HAP-1 (cell line): ENCODE data around the gene HBD.
"Not testable (repeated sequence)": the region's sequence is repeated elsewhere in the genome, so short reads cannot be mapped to it uniquely, and the experiment has no call there.

Experiments used
- DNase-seq, 2 experiments: peaks; one replicate each; pipeline ENCODE4 v3.0.0-alpha.2; 2016 to 2020; ENCODE audit warnings: low spot score in 2 of 2
- H3K27me3 ChIP-seq: fragments of 250-450 bp; sonication (Bioruptor Pico); 2 replicates; pipeline ENCODE4 v1.5.1; 2020; ENCODE audit warnings: low read depth, mild to moderate bottlenecking, moderate library complexity
- H3K36me3 ChIP-seq: fragments of 250-450 bp; sonication (Bioruptor Pico); replicated peaks from 2 replicates; pipeline ENCODE4 v1.5.1; 2020; ENCODE audit warnings: mild to moderate bottlenecking
- H3K4me1 ChIP-seq: fragments of 250-450 bp; sonication (Bioruptor Pico); 2 replicates; pipeline ENCODE4 v1.5.1; 2020; ENCODE audit warnings: mild to moderate bottlenecking
- H3K4me3 ChIP-seq: fragments of 250-450 bp; sonication (Bioruptor Pico); 2 replicates; pipeline ENCODE4 v1.5.1; 2020; ENCODE audit warnings: mild to moderate bottlenecking, moderate library complexity
- H3K9me3 ChIP-seq: fragments of 250-450 bp; sonication (Bioruptor Pico); 2 replicates; pipeline ENCODE4 v1.5.1; 2020; ENCODE audit warnings: mild to moderate bottlenecking, moderate library complexity
- in situ Hi-C: fragments of 300-500 bp; cut with MboI; formaldehyde crosslinking; loops from 3 replicates; pipeline ENCODE4 v1.14.3; 2020; ENCODE audit warnings: low sequenced_read_pairs, inconsistent platforms, mixed read lengths

HBD gene

DNA sequence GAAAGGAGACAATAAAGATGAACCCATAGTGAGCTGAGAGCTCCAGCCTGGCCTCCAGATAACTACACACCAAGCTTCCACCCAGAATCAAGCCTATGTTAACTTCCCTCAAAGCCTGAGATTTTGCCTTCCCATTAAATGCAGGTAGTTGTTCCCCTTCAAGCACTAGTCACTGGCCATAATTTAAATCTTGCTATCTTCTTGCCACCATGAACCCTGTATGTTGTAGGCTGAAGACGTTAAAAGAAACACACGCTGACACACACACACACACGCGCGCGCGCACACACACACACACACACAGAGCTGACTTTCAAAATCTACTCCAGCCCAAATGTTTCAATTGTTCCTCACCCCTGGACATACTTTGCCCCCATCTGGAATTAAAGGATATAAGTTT, 14.2 kb upstream of the HBD start:
- H3K36me3 ChIP-seq, DNase-seq, H3K27me3 ChIP-seq, H3K4me1 ChIP-seq, H3K9me3 ChIP-seq, H3K4me3 ChIP-seq, in situ Hi-C loops: not testable (repeated sequence)

DNA sequence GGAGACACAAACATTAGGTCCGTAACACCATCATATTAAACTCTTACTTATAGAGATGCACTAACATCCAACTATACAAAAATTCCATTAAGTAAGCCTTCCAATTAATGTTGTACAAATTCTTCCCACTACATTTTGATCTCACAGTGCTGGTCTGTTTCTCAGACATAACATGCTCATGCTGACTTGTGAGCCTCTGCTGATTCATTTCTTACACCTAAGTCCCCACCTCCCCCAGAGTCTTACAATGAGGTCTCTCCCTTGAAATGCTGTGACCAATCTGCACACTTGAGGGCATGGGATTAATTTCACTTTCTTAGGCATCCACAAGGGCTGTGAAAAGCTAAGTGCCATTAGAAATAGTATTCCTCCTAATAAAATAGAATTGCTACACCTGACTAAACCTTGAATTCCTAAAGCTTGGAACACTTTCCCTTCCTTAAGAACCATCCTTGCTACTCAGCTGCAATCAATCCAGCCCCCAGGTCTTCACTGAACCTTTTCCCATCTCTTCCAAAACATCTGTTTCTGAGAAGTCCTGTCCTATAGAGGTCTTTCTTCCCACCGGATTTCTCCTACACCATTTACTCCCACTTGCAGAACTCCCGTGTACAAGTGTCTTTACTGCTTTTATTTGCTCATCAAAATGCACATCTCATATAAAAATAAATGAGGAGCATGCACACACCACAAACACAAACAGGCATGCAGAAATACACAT, 13.3 kb upstream of the HBD start:
- no peaks in the 10 kb centered on the region for H3K9me3 ChIP-seq
- H3K4me3 ChIP-seq: no peak overlapping the region
- DNase-seq: no peak
- H3K36me3 ChIP-seq: no peaks in the 10 kb centered on the region
- in situ Hi-C loops: no loop called here
- H3K27me3 ChIP-seq: no peaks in the 10 kb centered on the region
- H3K4me1 ChIP-seq: no peaks in the 10 kb centered on the region

DNA sequence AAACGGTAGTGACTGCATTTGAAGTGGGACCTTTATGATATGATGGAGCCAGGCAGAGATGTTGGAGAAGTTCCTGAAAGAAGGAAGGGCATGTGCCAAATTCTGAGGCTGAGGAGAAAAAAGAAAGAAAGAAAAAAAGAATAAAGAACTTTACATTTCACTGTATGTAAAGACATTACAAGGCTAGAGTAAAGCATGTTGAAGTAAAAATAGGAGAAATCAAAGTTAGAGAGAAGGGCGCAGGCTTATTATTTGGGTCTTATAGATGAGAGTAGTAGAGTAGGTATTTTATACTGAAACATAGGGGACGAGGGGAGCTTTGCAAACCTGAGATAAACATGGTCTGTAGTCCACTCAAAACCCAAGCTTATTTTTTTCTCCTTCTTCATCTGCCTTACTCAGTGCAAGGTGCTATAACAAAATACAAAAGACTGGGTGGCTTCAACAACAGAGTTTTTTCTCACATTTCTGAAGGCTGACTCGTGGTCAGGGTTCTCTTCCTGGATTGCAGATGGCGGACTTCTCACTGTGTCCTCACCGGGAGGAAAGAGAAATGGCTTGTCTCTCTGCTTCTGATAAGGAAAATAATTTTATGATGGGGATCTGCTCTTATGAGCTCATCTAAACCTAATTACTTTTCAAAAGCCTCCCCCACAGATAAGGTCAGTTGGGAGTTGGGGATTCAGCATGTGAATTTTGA, 12.6 kb upstream of the HBD start:
- H3K27me3 ChIP-seq: no peaks in the 10 kb centered on the region
- no peaks in the 10 kb centered on the region for H3K36me3 ChIP-seq
- H3K9me3 ChIP-seq: no peaks in the 10 kb centered on the region
- H3K4me3 ChIP-seq: no peak overlapping the region
- H3K4me1 ChIP-seq: no peaks in the 10 kb centered on the region
- no peak for DNase-seq
- in situ Hi-C loops: no loop called here

DNA sequence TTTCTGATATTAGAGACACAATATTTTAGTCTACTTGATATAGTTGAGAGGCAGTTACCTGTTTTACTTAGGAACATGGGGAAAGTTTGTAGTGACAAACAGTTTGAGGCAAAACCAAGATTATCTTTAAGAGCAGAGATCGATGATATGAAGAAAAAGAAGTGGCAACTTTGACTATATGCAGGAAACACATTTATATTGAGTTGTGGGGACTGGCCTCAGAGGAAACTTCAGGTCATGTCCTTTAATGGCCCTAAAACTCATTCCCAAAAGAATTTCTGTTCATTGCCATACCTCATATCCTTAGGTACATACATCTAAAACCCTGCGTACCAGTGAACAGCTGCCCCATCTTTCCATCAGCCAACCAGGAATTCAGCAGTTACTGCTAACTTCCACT, 10.9 kb upstream of the HBD start:
- no peak overlapping the region for H3K4me3 ChIP-seq
- H3K4me1 ChIP-seq: no peaks in the 10 kb centered on the region
- in situ Hi-C loops: no loop called here
- H3K27me3 ChIP-seq: no peaks in the 10 kb centered on the region
- no peak for DNase-seq
- H3K36me3 ChIP-seq: no peaks in the 10 kb centered on the region
- no peaks in the 10 kb centered on the region for H3K9me3 ChIP-seq

DNA sequence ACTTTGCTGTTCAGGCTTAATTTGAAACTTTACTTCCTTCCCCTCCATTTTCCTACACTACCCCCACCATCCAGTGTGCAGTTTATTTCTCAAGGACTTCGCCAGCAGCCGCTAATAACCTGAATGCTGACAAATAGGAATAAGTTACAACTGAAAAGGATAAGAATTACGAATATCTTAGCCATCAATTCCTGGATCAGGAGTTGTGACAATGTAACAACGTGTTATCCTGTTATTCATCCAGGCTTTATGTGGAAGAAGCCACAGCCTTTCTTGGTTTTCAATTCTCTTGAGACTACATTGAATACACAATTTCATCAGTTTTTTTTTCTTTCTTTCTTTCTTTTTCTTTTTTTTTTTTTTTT, 9.5 kb upstream of the HBD start:
- H3K9me3 ChIP-seq: no peaks in the 10 kb centered on the region
- no peak for DNase-seq
- H3K4me3 ChIP-seq: no peak overlapping the region
- H3K27me3 ChIP-seq: no peaks in the 10 kb centered on the region
- no peaks in the 10 kb centered on the region for H3K4me1 ChIP-seq
- in situ Hi-C loops: no loop called here
- no peaks in the 10 kb centered on the region for H3K36me3 ChIP-seq

DNA sequence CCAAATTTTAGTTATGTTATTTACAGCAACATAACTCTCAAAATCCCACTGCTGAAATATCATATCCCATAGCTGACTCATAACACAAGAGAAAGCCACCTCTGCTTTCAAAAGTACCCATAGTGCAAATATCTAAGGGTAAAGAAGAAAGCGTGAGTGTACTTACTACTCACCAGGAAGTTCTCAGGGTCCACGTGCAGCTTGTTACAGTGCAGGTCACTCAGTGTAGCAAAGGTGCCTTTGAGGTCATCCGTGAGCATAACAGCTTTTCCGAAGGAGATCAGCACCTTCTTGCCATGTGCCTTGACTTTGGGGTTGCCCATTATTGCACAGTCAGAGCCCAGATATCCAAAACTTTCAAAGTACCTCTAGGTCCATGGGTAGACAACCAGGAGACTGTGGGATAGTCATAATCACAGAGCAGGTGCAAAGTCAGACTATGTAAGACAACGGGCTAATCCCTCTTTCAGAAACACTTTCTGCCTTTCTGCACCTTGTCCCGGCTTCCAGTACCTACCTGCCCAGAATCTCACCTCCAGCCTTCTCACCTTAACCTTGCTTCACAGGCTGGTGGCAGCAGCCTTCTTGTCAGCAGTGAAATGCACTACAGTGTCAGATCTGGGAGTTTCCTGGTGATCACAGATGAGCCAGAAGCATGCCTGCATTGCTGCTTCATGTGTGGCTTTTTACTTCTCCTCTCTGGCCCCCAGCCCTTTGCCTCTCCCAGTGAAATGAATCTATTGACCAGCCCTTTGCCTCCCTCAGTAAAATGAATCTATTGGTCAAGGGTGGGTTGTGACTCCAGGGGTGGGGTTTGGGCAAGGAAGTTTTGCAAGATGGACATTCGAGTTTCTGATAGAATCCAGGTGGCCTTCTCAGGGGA, 8.9 kb upstream of the HBD start:
- in situ Hi-C loops: no loop called here
- no peak for DNase-seq
- Histone ChIP-seq H3K9me3 (no peaks in the 10 kb centered on the region), H3K36me3 (no peaks in the 10 kb centered on the region), H3K27me3 (no peaks in the 10 kb centered on the region), H3K4me1 (no peaks in the 10 kb centered on the region), H3K4me3 (no peak overlapping the region)

DNA sequence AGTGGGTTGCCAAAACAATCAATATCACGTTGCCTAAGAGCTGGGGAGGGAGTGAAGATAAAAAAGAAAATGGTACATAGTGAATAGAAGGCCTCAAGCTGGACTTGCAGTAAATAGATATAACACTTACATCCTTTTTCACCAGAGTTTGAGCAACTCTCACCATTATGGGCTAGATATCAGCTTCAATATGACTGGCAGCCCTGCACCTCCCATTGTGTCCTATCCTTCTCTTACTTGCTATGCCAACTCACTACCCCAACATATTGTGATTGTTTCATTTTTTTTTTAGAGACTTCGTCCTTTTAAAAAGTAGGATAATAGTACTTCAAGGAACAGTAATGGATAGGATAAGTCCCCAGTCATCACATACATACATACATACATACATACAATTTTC, 7.9 kb upstream of the HBD start:
- Histone ChIP-seq H3K4me3 (no peak overlapping the region), H3K27me3 (no peaks in the 10 kb centered on the region), H3K4me1 (no peaks in the 10 kb centered on the region), H3K9me3 (no peaks in the 10 kb centered on the region), H3K36me3 (no peaks in the 10 kb centered on the region)
- in situ Hi-C loops: no loop called here
- DNase-seq: no peak

DNA sequence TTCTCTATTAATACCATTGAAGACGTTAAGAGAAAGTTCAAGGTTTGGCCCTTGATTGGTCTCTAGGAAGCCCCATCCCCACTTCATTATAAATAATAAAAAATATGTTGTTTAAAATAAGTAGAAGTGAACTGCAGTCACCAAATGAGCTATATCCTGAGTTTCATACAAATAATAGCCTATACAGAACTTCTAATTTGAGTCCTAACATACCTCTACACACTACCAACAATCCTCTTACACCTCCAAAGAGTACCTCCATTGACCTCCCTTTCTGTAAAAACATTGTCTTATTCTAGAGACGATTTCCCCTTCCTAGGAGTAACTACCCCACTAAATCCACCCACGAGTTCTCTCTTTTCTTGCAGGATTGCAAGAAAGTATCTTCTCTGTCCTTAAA, 7.2 kb upstream of the HBD start:
- no peaks in the 10 kb centered on the region for H3K36me3 ChIP-seq
- H3K4me3 ChIP-seq: no peak overlapping the region
- H3K9me3 ChIP-seq: no peaks in the 10 kb centered on the region
- no peaks in the 10 kb centered on the region for H3K4me1 ChIP-seq
- no peaks in the 10 kb centered on the region for H3K27me3 ChIP-seq
- no peak for DNase-seq
- in situ Hi-C loops: no loop called here

DNA sequence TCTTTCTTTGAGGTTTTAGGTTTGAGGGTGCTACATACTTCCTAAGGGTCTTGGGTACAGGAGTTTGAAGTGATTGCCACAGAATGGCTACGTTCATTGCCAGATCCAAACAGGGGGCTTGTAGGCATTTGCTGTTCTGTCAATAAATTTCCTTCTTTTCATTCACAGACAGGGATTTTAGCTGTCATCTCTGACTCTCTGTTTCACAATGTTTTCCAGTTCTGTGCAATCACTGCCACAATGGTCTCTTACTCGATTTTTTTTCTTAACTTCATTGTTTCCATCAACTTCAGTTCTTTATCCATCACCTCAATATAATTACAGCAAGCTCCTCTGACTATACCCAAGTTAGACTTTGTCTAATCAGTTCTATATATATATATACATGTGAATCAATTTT, 6.2 kb upstream of the HBD start:
- H3K9me3 ChIP-seq: no peaks in the 10 kb centered on the region
- H3K4me1 ChIP-seq: no peaks in the 10 kb centered on the region
- no peaks in the 10 kb centered on the region for H3K36me3 ChIP-seq
- no peak overlapping the region for H3K4me3 ChIP-seq
- no peaks in the 10 kb centered on the region for H3K27me3 ChIP-seq
- no peak for DNase-seq
- in situ Hi-C loops: no loop called here

DNA sequence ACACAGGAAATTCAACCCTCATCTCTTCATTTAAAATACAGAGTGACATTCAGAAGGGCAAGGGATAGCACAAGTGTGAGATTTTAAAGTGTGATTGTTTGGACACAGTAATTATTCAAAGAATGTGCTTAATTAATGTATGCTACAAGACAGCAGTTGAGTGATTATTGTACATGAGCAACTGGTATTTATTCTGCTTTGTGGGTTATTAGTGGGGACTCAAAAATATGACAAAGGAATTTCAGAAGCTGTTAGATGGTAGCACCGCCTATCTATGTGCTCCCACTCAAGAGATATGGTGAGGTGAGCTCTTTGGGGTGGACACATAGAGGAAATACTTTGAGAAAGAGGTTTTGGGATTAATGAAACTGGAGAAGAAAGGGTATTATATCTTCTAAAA, 5.8 kb upstream of the HBD start:
- H3K9me3 ChIP-seq: no peaks in the 10 kb centered on the region
- H3K4me3 ChIP-seq: no peak overlapping the region
- H3K36me3 ChIP-seq: no peaks in the 10 kb centered on the region
- in situ Hi-C loops: no loop called here
- no peaks in the 10 kb centered on the region for H3K27me3 ChIP-seq
- H3K4me1 ChIP-seq: no peaks in the 10 kb centered on the region
- DNase-seq: no peak

DNA sequence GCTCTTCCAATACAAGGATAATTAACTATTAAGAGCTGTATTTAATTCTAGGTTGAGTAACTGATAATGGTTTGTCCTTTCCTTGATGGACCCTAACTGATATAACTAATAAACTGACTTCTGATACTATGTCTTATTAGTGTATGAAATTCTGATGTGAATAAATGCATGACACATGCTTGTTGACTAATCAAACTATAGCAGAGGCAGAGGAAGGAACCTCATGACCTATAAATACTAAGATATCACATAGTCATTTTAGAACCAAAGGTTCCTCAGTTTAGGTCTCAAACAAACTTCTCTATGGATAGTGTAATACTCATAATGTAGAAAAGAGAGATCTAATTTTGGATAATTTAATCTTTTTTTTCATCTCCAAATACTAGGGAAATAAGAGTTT, 4.8 kb upstream of the HBD start:
- no peaks in the 10 kb centered on the region for H3K27me3 ChIP-seq
- no peaks in the 10 kb centered on the region for H3K9me3 ChIP-seq
- in situ Hi-C loops: no loop called here
- H3K4me3 ChIP-seq: no peak overlapping the region
- H3K4me1 ChIP-seq: no peaks in the 10 kb centered on the region
- H3K36me3 ChIP-seq: no peaks in the 10 kb centered on the region
- DNase-seq: no peak

DNA sequence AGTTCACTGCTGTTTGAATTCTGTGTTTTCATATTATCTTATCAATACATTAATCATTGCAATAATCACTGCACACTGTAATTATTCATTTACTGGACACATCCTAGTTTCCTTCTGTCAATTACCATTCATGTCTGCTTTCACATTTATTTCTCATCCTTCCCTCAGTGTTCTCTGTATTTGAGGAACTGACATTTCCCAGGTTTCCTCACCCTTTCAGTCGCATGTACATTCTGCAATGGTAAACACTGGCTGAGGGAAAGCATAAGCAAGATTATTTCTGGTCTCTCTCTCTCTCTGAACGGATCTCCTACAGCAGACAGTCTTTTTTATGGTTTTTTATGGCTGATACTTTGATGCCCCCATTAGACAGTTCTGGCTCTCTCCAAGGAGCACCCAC, 4.2 kb upstream of the HBD start:
- in situ Hi-C loops: no loop called here
- Histone ChIP-seq H3K4me3 (no peak overlapping the region), H3K4me1 (no peaks in the 10 kb centered on the region), H3K27me3 (no peaks in the 10 kb centered on the region), H3K9me3 (no peaks in the 10 kb centered on the region), H3K36me3 (no peaks in the 10 kb centered on the region)
- no peak for DNase-seq

DNA sequence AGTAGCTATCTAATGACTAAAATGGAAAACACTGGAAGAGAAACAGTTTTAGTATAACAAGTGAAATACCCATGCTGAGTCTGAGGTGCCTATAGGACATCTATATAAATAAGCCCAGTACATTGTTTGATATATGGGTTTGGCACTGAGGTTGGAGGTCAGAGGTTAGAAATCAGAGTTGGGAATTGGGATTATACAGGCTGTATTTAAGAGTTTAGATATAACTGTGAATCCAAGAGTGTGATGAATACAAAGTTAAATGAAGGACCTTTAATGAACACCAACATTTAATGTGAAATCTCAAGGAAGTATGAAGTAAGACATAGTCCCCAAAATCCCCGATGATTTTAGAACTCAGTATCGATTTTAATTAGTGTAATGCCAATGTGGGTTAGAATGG, 3.1 kb upstream of the HBD start:
- no peaks in the 10 kb centered on the region for H3K36me3 ChIP-seq
- no peaks in the 10 kb centered on the region for H3K27me3 ChIP-seq
- H3K4me1 ChIP-seq: no peaks in the 10 kb centered on the region
- H3K4me3 ChIP-seq: no peak overlapping the region
- no peaks in the 10 kb centered on the region for H3K9me3 ChIP-seq
- in situ Hi-C loops: no loop called here
- no peak for DNase-seq

DNA sequence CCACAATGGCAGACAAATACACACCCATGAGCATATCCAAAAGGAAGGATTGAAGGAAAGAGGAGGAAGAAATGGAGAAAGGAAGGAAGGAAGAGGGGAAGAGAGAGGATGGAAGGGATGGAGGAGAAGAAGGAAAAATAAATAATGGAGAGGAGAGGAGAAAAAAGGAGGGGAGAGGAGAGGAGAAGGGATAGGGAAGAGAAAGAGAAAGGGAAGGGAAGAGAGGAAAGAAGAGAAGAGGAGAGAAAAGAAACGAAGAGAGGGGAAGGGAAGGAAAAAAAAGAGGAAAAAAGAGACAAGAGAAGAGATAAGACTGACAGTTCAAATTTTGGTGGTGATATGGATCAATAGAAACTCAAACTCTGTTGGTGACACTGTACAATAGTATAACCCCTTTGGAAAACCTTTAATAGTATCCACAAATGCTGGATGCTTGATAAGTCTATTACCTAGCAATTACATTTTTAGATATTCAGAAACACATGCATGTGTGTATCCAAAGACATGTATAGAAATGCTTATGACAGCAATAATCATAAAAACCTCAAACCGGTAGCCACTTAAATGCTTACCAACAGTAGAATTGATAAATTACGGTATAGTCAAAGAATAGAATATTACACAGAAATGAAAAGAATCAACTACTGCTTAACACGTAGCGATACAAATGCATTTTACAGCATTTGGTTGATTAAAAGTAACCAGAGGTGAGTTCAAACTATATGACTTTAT, 1.2 kb upstream of the HBD start:
- no peak for DNase-seq
- H3K4me3 ChIP-seq: no peak overlapping the region
- no peaks in the 10 kb centered on the region for H3K4me1 ChIP-seq
- H3K9me3 ChIP-seq: no peaks in the 10 kb centered on the region
- in situ Hi-C loops: no loop called here
- H3K27me3 ChIP-seq: no peaks in the 10 kb centered on the region
- H3K36me3 ChIP-seq: no peaks in the 10 kb centered on the region
